Smooth muscle cell (in vitro differentiated cells): Measurements from ENCODE around the gene DGKD. TPM values are rescaled to one million over a fixed set of nuclear protein-coding genes. Genes with fewer than 3 reads are reported as not detected.

Source experiments
- DNase-seq: peaks from one replicate; lab custom pipeline; 2025; ENCODE audit not compliant: unreplicated experiment; lab: John Stamatoyannopoulos, UW
- H2AFZ ChIP-seq: fragments of 200-600 bp; sonication (generic); 2 replicates; pipeline ENCODE4 v1.6.0; 2016; ENCODE audit warnings: antibody characterized with exemption, low read depth, mild to moderate bottlenecking
- H3F3A ChIP-seq: fragments of 200-600 bp; sonication (generic); 2 replicates; pipeline ENCODE4 v1.6.0; 2017; ENCODE audit warnings: antibody characterized with exemption, low read depth
- H3K27ac ChIP-seq: fragments of 200-600 bp; sonication (generic); 2 replicates; pipeline ENCODE4 v1.5.1; 2016; ENCODE audit warnings: low read depth, mild to moderate bottlenecking
- H3K27me3 ChIP-seq: fragments of 200-600 bp; sonication (generic); 2 replicates; pipeline ENCODE4 v1.6.1; 2016; ENCODE audit warnings: low read depth, mild to moderate bottlenecking
- H3K36me3 ChIP-seq: fragments of 200-600 bp; sonication (generic); 2 replicates; pipeline ENCODE4 v1.5.1; 2016; ENCODE audit warnings: low read depth
- H3K4me1 ChIP-seq: fragments of 200-600 bp; sonication (generic); 2 replicates; pipeline ENCODE4 v1.5.1; 2016; ENCODE audit warnings: low read depth
- H3K4me2 ChIP-seq: fragments of 200-600 bp; sonication (generic); 2 replicates; pipeline ENCODE4 v1.6.0; 2016; ENCODE audit warnings: mild to moderate bottlenecking
- H3K4me3 ChIP-seq: fragments of 200-600 bp; sonication (generic); 2 replicates; pipeline ENCODE4 v1.5.1; 2016; ENCODE audit warnings: mild to moderate bottlenecking
- H3K79me2 ChIP-seq: fragments of 200-600 bp; sonication (generic); 2 replicates; pipeline ENCODE4 v1.6.0; 2016; ENCODE audit warnings: low read depth, mild to moderate bottlenecking
- H3K9ac ChIP-seq: fragments of 200-600 bp; sonication (generic); 2 replicates; pipeline ENCODE4 v1.6.0; 2016; ENCODE audit warnings: low read depth
- H3K9me3 ChIP-seq: fragments of 200-600 bp; sonication (generic); replicated peaks from 2 replicates; pipeline ENCODE4 v1.5.1; 2016; ENCODE audit warnings: low read depth
- H4K20me1 ChIP-seq: fragments of 200-600 bp; sonication (generic); 2 replicates; pipeline ENCODE4 v1.6.0; 2016; ENCODE audit warnings: low read depth
- CTCF ChIP-seq: fragments of 200-600 bp; sonication (generic); IDR thresholded peaks from 2 replicates; pipeline ENCODE4 v1.5.1; 2017; ENCODE audit warnings: borderline replicate concordance, mild to moderate bottlenecking, antibody characterized with exemption; ENCODE audit not compliant: insufficient read depth, poor library complexity, severe bottlenecking
- WGBS: methylation state at CpG from one replicate; pipeline ENCODE4 v1.1.7; 2016; ENCODE audit warnings: low lambda C conversion rate; 5-methylcytosine and 5-hydroxymethylcytosine counted together
- polyA plus RNA-seq: library from polyadenylated mRNA; unstranded; fragments of >200 nt; fragmentation: Nextera tagmentation; extraction: Ambion mirVana; gene quantifications from 2 replicates; pipeline ENCODE4 v1.2.1, GENCODE V29; 2016
- total RNA-seq: library from RNA; depleted of rRNA; stranded (reverse); fragments of >200 nt; gene quantifications from 2 replicates; pipeline ENCODE4 v1.2.3, GENCODE V29; 2014

DGKD gene
- total and polyA plus RNA-seq, 2 experiments from 2014 or later: 12.2 to 14.2 TPM

GRCh38 chr2:233417282-233417681, 63.0 kb downstream of the DGKD start:
- Histone ChIP-seq H3K79me2 (peaks cover 45% of the 10 kb centered on the region), H3F3A (peaks cover 7% of the 10 kb centered on the region), H3K4me2 (no peak overlapping the region), H3K36me3 (no peaks in the 10 kb centered on the region), H3K4me1 (peaks cover 20% of the 10 kb centered on the region), H4K20me1 (no peaks in the 10 kb centered on the region), H3K27me3 (no peaks in the 10 kb centered on the region), H3K9me3 (no peaks in the 10 kb centered on the region), H2AFZ (no peak overlapping the region), H3K4me3 (no peak overlapping the region), H3K9ac (no peak overlapping the region), H3K27ac (no peak overlapping the region)
- no peak for TF ChIP-seq CTCF
- 94% methylated on average over 1 of the region's 1 CpG for WGBS
- no peak for DNase-seq

GRCh38 chr2:233418052-233418760, 63.9 kb downstream of the DGKD start:
- Histone ChIP-seq H3K9ac (no peak overlapping the region), H3K9me3 (no peaks in the 10 kb centered on the region), H3F3A (peaks cover 7% of the 10 kb centered on the region), H4K20me1 (no peaks in the 10 kb centered on the region), H3K27me3 (no peaks in the 10 kb centered on the region), H3K36me3 (no peaks in the 10 kb centered on the region), H2AFZ (no peak overlapping the region), H3K79me2 (peaks cover 51% of the 10 kb centered on the region), H3K27ac (peak overlapping the region; percentile 37), H3K4me3 (no peak overlapping the region), H3K4me2 (no peak overlapping the region), H3K4me1 (peaks cover 20% of the 10 kb centered on the region)
- TF ChIP-seq CTCF: no peak
- WGBS: 91% methylated on average over 3 of the region's 3 CpGs
- no peak for DNase-seq

- Histone ChIP-seq H3K4me1 (peaks cover 20% of the 10 kb centered on the region), H3K4me3 (no peak overlapping the region), H3F3A (peaks cover 7% of the 10 kb centered on the region), H2AFZ (no peak overlapping the region), H3K9me3 (no peaks in the 10 kb centered on the region), H3K79me2 (peaks cover 58% of the 10 kb centered on the region), H3K27me3 (no peaks in the 10 kb centered on the region), H3K36me3 (no peaks in the 10 kb centered on the region), H3K4me2 (peak overlapping the region; percentile 64), H3K27ac (peak overlapping the region; percentile 72), H4K20me1 (no peaks in the 10 kb centered on the region), H3K9ac (peak overlapping the region; percentile 38)
- no peak for DNase-seq
- 81% methylated on average over 19 of the region's 19 CpGs for WGBS
- TF ChIP-seq CTCF: no peak
These were observed 64.7 kb downstream of the DGKD start for GRCh38 chr2:233418761-233419546.
